KG1 (cell line): Measurements from ENCODE around the gene COPS7A.
A peak's percentile ranks its signal among the peaks of the same experiment; 100 is the strongest.

Experiments
- DNase-seq: peaks from one replicate; lab custom pipeline; 2025; lab: John Stamatoyannopoulos, UW

COPS7A gene

GRCh38 chr12:6750506-6750905 is 26.7 kb downstream of the COPS7A start:
- DNase-seq: no peak

- no peak for DNase-seq
Observed at GRCh38 chr12:6751767-6752166, 27.9 kb downstream of the COPS7A start.

- no peak for DNase-seq
Observed at GRCh38 chr12:6752167-6752920, 28.5 kb downstream of the COPS7A start.

- DNase-seq: peak; percentile 94
Observed at GRCh38 chr12:6752921-6753771, 29.3 kb downstream of the COPS7A start, which contains the start of gene MLF2. Gene MLF2, minus strand, starts transcription at chr12:6753141. Its CDS starts 807 bp downstream, at chr12:6752334.

- no peak for DNase-seq
Observed at GRCh38 chr12:6753772-6754356, 30.0 kb downstream of the COPS7A start.

GRCh38 chr12:6754411-6754810 is 30.6 kb downstream of the COPS7A start:
- DNase-seq: no peak

GRCh38 chr12:6757028-6757690 is 33.3 kb downstream of the COPS7A start:
- DNase-seq: no peak

- no peak for DNase-seq
Observed at GRCh38 chr12:6758506-6759095, 34.8 kb downstream of the COPS7A start.

- DNase-seq: no peak
Observed at GRCh38 chr12:6759741-6760140, 35.9 kb downstream of the COPS7A start.

- DNase-seq: no peak
Observed at GRCh38 chr12:6763380-6763779, 39.5 kb downstream of the COPS7A start.

GRCh38 chr12:6764011-6764828 is 40.4 kb downstream of the COPS7A start:
- DNase-seq: no peak

GRCh38 chr12:6765048-6765633 is 41.3 kb downstream of the COPS7A start:
- DNase-seq: no peak

- DNase-seq: no peak
Observed at GRCh38 chr12:6765634-6766581, 42.1 kb downstream of the COPS7A start, which contains the start of gene PTMS. Gene PTMS, plus strand, starts transcription at chr12:6766363. Its CDS starts 343 bp downstream, at chr12:6766706.

GRCh38 chr12:6766651-6767349 is 43.0 kb downstream of the COPS7A start:
- DNase-seq: peak; percentile 20

- no peak for DNase-seq
Observed at GRCh38 chr12:6767353-6768319, 43.8 kb downstream of the COPS7A start.

GRCh38 chr12:6768437-6768914 is 44.6 kb downstream of the COPS7A start:
- no peak for DNase-seq

GRCh38 chr12:6768990-6769389 is 45.1 kb downstream of the COPS7A start:
- no peak for DNase-seq
